NCI-H1105 treated with DMSO at 0.1 percent for 48 hours (cell line): ENCODE measurements around the gene TPPP2.

ENCODE experiments used
- DNase-seq: peaks from one replicate; lab custom pipeline; 2025; lab: John Stamatoyannopoulos, UW

The TPPP2 gene

DNA sequence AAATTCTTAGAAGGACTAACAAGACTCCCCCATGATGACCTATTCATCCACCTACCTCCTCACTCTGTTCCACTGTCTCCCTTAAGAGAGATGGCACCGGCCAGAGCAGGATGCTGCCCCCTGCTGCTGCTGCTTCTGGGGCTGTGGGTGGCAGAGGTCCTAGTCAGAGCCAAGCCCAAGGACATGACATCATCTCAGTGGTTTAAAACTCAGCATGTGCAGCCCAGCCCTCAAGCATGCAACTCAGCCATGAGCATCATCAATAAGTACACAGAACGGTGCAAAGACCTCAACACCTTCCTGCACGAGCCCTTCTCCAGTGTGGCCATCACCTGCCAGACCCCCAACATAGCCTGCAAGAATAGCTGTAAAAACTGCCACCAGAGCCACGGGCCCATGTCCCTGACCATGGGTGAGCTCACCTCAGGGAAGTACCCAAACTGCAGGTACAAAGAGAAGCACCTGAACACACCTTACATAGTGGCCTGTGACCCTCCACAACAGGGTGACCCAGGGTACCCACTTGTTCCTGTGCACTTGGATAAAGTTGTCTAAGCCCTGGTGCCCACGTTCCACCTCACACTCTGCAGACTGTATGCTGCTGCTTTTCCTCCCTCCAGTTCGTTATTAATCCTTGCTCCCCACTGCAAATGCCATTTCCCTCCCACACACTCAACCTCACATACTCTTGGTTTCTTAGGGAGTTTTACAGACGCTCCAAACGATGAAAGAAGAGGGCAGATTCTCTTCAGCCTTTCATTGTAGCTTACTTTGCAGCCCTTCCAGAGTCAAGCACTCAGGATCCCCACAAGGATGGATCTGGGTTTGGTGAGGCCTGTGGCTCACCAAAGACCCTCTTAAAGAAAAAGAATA lies 28.0 kb downstream of the TPPP2 start, which contains the start of gene RNASE8:
Gene RNASE8 (plus strand): TSS at position 20 of the 873 bp plus-strand sequence. CDS start 71 bp downstream, at position 91.
- DNase-seq, result no peak

DNA sequence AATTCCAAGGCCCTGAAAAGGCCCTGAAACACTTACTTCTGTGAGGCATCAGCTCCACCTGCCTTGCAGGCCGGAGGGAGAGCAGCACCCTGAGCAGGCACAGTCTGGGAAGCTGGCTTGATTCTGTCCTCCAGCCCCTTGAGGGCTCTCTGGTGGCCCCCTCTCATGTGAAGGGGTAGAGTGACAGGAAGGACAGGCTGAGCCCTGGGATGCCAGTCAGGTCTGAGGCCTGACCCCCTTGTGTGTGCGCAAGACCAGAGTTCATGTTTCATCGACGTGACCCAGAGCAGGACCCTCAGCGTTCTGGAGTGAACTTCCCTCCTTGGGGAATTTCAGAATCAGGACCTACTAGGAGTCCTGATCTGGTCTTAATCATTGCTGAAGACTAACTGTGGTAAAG lies 28.9 kb downstream of the TPPP2 start:
- no peak for DNase-seq

DNA sequence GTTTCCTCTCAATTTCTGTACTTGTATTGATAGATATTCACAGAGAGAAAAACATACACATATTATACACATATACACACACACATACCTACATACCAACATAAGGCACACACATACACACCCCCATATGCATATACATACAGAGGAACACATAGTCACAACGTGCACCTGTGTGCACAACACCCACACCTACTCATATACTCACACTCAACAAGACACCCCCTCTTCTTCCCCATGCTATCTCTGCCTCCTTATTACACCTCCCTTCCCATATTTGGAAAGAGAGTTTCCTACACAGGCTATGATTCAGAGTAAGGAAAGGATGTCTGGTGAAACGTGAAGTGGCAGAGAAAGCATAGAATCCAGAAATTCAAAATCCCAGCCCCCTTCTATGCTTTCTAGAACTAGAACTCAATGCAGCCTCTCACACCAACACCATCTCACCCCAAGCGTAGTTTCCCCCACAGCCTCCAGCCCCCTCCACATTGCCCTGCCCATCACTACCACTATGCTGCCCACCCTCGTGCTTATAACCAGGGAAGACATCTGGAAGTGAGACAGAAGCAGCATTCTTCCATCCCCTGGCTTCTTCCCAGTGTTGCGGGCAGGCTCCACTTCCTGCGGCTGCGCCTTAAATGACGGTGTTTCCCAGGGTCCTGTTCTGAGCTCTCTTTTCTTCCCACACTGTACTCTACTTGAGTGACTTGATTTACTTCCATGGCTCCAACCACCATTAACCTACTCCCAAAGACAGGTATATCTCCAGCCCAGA lies 30.0 kb downstream of the TPPP2 start:
- no peak for DNase-seq

DNA sequence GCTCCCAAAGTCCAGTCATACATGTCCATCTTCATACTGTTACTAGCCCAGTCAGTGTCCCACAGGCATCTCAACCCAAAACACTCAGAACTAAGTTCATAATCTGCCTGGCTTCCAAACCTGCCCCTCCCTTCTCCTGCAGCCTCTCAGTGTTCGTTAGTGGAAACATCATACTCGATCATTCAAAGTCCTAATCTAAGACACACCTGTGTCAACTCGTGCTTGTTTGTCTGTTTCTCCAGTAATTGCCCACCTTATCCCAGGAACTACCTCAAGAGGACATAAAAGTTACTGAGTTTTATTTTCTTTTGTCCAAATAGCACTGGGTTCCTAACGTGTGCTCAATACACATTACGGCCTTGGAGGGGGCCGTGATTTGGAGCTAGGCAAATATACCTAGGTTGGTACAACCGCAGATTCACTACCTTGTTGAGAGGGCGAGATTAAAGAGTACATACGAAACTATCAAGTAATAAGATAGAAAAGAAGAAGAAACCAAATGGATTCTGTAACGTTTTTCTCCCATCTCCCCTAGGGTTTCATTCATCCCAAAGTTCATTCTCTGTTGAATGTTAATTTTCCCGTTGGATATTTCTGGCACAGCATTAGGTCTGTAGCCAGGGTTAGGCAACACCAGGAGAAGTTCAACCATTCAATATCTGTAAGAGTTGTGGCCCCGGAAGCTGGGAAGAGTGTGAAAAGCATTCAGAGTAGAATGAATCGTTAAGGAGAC lies 30.8 kb downstream of the TPPP2 start:
- DNase-seq, result no peak

DNA sequence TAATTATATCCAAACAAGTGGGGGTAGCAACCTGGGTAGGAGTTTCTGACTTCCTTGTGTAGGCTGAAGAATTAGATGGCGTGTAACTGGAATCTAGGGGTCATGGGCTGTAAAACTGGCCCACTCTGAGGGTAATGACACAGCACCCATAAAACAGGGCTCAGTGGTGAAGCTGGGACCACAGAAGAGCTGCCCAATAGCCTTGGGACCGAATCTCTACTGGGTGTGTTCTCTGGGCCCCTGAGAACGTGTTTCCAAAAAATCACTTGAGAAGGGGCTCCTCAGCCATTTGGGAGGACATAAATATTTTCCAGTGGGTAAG lies 31.3 kb downstream of the TPPP2 start:
- DNase-seq, result no peak

DNA sequence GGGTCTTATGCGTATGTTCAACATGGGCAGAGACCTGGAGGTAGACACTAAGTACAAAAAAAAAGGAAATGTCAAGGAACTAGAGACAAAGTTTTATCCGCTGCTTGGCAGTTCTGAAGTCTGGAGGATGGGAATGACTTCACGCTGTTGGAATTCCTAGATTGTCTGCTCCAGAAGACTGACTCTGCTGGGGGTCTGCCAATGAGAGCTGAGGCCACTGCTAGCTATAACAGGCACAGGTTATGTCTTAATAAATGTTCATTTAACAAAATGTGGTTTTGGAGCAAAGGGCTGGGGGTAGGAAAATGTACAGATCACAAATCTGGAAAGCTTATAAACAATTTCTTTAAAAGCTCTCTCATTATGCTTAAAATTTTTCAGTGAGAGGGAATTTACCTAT lies 33.5 kb downstream of the TPPP2 start:
- DNase-seq, result no peak

DNA sequence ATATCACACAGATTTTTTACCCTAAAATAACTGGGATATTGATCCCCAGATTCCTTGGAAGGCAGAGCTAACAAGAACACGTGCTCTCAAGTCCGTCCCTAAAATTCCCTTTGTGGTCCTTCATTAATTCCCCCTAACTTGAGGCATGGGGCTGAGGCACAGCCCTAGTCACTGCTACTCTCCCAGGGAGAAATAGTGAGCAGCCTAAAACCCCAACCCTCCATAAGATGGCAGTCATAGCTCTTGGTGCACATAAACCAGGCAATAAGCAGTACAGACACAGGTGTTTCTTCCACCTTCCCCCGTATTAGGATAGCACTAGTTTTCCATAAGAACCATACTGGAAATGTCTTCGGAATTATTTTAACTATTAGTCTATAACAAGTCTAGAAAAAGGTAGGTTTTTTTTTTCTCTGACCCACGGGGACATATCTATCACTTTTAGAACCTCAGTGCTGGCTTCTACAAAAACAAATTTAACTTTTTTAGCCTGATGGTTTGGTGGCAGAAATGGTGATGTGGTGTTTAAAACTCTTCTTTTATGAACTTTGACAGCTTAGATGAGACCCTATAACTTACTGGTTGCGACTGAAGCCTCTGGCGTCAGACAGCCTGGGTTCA lies 37.0 kb downstream of the TPPP2 start:
- DNase-seq, result peak; percentile 14

DNA sequence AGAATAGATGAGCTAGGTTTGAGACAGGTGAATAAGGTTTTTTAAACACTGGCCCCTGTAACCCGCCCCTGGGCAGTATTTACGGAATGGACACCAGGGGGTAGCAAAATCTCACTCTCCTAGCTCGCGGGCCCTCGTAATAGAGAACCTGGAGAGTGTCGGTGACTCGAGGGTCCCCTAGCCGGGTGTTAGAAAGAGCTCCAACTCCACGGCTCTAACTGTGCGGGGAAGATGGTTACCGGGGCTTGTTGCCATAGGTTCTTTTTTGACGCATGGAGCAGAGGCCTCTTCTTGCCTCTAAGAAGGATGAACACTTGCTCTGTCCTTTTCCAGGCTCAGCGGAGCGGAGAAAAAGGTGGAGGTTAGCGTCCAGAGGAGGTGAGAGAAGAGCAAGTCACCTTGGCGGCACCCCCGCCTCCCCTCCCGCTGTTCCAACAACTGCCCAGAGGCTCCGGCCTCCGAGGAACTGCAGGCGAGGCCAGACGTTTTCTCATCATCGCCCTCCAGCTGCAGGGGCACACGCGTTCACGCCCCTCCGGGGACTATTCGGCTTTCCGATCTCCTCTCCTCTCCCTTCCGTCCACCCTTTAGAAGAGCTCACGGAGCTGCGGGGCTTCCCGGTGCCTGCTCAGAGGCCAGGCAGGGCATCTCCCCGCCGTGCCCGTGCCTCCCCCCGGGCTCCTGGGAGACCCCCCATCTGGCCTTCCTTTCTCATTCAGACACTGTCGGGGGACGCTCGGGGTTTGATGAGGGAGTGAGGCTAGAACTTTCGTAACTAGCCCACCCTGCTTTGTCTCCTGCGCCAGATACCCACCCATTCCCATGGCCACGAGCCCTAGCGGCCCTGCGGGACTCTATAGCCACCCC lies 38.7 kb downstream of the TPPP2 start:
- peak; percentile 84 for DNase-seq

DNA sequence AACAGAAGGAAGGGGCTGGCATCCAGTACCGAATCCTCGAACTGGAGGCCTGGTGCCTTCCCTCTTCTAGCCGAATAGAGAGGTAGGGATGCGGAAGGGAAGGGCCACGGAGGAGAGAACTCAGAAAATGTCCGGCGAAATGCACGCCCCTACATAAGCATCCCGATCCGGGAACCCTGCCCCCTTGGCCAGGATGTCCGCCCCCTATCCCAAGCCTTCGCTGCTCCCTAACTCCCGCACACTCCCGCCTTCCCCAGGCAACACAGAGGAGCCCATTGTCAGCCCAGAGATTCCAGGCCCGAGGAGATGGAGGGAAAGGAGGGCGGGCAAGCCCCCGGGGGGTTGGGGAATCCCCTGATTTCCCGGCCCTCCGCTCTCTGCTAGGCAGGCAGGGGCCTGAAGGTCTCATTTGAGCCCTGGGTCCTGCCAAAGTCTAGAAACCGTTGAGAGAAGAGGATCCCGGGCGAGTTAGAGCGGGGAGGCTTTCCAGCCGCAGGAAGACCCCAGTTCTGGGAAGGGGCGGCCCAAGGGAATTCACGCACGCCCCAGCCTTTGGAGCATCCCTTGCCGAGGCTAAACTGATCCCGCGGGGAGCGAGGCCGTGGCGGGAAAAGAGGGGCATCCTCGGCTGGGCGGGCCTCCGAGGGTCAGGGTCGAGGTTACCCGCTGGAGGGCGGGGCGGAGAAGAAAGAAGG lies 39.5 kb downstream of the TPPP2 start:
- peak; percentile 46 for DNase-seq

DNA sequence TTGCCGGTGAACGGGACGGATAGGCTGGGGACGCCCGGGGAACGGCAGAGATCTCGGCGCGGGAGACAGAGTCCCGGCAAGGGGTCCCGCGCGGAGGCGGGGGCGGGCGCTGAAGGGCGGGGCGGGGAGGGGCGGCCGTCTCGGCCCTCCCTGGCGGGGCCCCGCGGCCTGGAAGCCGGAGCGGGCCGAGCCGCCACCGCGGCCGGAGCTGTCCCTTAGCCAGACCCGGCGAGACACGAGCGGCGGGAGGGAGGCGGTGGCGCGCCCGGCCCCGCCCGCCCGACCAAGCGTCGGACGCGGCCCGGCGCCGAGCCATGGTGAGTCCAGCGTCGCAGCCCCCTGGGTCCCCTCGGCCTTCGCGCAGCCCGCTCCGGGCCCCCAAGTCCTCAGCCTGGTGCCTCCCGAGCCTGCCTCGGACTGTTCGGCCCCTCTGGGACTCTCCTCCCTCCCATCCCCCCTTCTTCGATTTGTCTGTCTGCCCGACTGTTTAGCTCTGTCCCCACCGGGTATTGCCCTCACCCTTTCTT lies 40.1 kb downstream of the TPPP2 start, which contains the start of gene ARHGEF40:
Gene ARHGEF40 (plus strand): TSS at position 222 of the 527 bp plus-strand sequence. CDS start 93 bp downstream, at position 315.
- DNase-seq, result peak; percentile 46

DNA sequence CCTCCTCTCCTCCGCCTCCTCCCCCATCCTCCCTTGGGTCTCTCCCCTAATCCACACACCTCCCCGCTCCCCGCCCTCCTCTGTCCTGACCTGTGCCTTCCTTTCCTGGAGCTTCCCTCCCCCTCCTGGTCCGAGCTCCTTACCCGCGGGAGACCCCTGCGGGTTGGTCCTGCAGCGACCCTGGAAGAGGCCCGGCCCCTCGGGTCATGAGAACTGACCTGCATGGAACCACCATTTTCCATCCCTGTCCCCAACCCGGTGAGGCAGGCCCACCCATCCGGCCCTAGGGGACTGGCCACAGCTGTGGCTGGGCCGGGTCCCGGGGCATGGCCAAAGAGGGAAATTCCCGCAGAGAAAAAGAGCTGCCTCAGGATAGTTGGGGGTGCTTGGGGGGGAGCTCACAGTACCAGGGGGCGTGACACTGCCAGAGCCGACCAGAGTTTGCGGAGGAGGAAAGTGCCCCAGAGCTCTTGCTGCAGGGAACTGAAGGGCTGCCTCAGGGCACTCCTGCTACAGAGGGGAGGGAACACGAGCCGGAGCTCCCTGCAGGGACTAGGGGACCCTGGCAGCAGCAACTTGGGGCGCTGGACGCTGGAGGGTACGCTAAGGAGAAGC lies 40.7 kb downstream of the TPPP2 start:
- DNase-seq, result peak; percentile 56

DNA sequence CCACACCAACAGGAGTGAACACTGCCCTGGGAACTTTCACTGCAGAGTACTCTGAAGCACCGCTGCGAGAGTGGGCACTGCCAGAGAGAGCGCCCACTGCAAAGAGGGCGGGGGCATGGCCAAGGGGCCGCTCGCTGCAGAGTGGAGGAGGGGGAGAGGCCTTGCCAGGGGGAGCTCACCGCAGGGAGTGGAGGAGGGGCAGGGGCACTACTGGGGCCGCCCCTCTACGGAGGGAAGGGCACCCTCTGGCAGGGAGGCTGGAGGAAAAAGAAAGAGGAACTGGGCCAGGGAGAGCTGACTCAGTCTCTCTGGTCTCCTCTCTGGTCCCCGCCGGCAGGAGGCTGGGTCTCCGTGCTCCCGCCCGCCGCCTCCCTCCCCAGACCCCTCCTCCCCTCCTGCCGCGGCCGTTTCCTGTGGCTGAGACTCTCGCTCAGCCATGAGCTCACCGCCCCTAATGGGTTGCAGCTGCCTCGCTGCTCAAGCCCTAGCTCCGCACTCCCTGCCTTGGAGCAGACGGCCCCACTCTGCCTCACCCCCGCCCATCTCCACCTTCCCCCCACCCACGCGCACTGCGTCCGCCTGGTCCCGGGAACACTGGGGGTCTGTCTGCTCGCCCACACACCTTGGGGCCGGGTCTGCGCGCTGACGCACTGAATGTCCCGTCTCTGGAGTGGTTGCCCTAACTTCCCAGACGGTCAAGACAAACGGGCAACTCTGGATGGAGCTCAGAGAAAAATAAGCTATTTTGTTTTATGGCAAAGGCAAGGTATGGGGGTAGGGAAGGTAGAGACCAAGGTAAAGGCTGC lies 41.4 kb downstream of the TPPP2 start:
- peak; percentile 84 for DNase-seq

DNA sequence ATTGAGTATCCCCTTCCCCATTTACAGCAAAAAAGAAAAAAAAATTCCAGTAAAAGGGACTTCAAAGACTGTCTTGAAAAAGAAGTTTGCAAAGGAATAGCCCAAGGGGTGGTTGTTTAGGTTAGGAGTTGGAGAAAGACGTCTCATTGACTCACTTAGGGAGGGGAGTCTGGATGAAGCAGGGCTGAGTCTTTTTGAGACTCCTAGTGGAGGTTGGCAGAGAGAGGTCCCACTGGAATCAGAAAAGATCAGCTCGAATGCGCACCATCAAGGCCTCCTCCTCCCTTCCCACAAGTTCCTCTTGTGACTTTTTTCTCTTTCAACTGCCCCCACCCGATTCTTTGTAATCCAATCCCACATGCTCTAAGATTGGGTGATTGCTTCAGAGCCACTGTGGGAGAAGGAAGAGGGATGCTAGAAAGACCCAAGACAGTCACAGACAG lies 42.0 kb downstream of the TPPP2 start:
- DNase-seq, result no peak

DNA sequence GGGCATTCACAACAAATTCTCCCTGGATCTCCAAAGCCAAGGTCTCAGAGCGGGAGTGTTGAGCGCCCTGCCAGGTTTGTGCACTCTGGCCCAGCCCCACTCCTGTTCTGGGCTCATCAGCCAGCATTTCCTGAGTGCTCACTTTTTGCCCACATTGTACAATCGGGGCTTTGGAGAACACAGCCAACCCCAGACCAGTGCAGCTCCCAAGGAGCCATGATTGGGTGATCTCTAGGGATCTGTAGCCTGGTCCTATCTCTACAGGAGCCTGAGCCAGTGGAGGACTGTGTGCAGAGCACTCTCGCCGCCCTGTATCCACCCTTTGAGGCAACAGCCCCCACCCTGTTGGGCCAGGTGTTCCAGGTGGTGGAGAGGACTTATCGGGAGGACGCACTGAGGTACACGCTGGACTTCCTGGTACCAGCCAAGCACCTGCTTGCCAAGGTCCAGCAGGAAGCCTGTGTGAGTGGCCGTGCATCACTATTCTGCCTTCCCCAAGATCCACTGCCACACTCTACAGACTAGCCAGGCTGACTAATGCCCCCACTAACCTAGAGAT lies 42.8 kb downstream of the TPPP2 start:
- no peak for DNase-seq

DNA sequence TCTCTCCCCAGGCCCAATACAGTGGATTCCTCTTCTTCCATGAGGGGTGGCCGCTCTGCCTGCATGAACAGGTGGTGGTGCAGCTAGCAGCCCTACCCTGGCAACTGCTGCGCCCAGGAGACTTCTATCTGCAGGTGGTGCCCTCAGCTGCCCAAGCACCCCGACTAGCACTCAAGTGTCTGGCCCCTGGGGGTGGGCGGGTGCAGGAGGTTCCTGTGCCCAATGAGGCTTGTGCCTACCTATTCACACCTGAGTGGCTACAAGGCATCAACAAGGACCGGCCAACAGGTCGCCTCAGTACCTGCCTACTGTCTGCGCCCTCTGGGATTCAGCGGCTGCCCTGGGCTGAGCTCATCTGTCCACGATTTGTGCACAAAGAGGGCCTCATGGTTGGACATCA lies 43.9 kb downstream of the TPPP2 start:
- no peak for DNase-seq

DNA sequence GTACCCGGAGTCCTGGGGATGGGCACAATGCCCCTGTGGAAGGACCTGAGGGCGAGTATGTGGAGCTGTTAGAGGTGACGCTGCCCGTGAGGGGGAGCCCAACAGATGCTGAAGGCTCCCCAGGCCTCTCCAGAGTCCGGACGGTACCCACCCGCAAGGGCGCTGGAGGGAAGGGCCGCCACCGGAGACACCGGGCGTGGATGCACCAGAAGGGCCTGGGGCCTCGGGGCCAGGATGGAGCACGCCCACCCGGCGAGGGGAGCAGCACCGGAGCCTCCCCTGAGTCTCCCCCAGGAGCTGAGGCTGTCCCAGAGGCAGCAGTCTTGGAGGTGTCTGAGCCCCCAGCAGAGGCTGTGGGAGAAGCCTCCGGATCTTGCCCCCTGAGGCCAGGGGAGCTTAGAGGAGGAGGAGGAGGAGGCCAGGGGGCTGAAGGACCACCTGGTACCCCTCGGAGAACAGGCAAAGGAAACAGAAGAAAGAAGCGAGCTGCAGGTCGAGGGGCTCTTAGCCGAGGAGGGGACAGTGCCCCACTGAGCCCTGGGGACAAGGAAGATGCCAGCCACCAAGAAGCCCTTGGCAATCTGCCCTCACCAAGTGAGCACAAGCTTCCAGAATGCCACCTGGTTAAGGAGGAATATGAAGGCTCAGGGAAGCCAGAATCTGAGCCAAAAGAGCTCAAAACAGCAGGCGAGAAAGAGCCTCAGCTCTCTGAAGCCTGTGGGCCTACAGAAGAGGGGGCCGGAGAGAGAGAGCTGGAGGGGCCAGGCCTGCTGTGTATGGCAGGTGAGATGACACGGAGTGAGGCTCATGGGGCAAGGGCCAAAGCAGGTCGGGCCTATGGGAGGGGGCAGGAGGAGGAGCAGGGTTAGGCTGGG lies 44.6 kb downstream of the TPPP2 start:
- DNase-seq, result no peak

DNA sequence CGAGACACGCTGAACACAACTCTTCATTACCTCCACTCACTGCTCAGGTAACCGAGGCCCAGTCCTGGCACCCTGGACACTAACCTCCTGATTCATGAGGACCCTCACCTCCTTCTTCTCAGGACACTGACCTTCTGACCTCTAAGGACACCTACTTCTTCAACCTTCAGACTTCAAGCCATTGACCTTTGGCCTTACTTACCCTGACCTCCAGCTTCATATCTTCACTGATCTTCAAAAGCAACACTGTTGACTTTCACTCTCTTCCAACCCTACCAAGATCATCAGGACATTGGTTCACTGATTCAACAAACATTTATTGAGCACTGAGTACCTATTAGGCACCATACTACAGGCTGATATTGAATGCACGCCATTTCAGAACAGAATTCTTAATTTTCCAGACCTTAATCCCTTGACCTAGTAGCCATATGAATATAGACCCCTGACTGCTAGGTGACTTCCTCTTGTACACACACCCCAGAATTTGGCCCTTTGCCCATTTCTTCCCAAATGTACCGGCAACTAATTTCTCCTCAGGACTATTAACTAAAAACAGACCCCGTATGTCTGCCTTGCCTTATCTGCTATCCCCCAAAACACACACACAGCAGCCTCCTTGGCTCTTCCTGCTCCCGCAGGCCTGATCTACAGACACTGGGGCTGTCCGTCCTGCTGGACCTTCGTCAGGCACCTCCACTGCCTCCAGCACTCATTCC lies 45.9 kb downstream of the TPPP2 start:
- no peak for DNase-seq
